Ovary (tissue), 9 donors: ENCODE results near the gene CFAP119. TPM values are rescaled to one million over a fixed set of nuclear protein-coding genes. Genes with fewer than 3 reads are reported as not detected.
A peak's percentile ranks its signal among the peaks of the same experiment; 100 is the strongest.

Experiments used
- DNase-seq, 5 donors: peaks; one replicate each; pipeline ENCODE4 v3.0.0-alpha.2; 2019 to 2020
- H3K27ac ChIP-seq, 2 donors: fragments of 200-600 bp; one replicate each; pipeline versions ENCODE4 v1.5.1 to v1.8.0; 2019 to 2022
- H3K27me3 ChIP-seq: fragments of 200-600 bp; one replicate; pipeline ENCODE4 v1.8.0; 2022
- H3K36me3 ChIP-seq: fragments of 200-600 bp; sonication (generic); one replicate; pipeline ENCODE4 v1.5.1; 2019
- H3K4me1 ChIP-seq: one replicate; pipeline ENCODE4 v1.8.1; 2013; ENCODE audit warnings: mild to moderate bottlenecking, moderate library complexity; ENCODE audit not compliant: insufficient read depth
- H3K4me3 ChIP-seq: fragments of 200-600 bp; sonication (generic); one replicate; pipeline ENCODE4 v1.5.1; 2017
- H3K9me3 ChIP-seq, 2 donors: fragments of 200-600 bp in 1 of 2; sonication (generic) in 1 of 2; one replicate each; pipeline versions ENCODE4 v1.5.1 to v1.8.1; 2013 to 2019; ENCODE audit warnings: mild to moderate bottlenecking in 1 of 2, moderate library complexity in 1 of 2
- CTCF ChIP-seq, 3 donors: fragments of 450-650 bp in 2 of 3; fragments of 200-600 bp in 1 of 3; IDR thresholded peaks; one replicate each; pipeline versions ENCODE4 v1.5.1 to v1.8.0; 2016 to 2022; ENCODE audit warnings: antibody characterized with exemption in 3 of 3, mild to moderate bottlenecking in 1 of 3
- EP300 ChIP-seq: sonication (generic); formaldehyde crosslinking; IDR thresholded peaks from one replicate; pipeline ENCODE4 v1.6.1; 2017; ENCODE audit warnings: antibody characterized with exemption
- POLR2A ChIP-seq: fragments of 450-650 bp; IDR thresholded peaks from one replicate; pipeline ENCODE4 v1.6.1; 2017; ENCODE audit warnings: antibody characterized with exemption, mild to moderate bottlenecking, moderate library complexity
- WGBS, 3 donors: extraction: QIAGEN DNeasy Blood & Tissue Kit in 1 of 3; methylation state at CpG; one replicate each; pipeline versions ENCODE4 v1.1.5 to v1.1.7; 2013 to 2017; 5-methylcytosine and 5-hydroxymethylcytosine counted together
- intact Hi-C, 4 donors: fragments of 100-400 bp; cut with DNase I; formaldehyde crosslinking; loops; one replicate each; pipeline versions ENCODE4 v1.11.0 to v1.15.1; 2022 to 2023
- polyA plus RNA-seq, 2 donors: library from polyadenylated mRNA; stranded (reverse); fragments of 200-250 nt in 1 of 2; fragments of 350-450 nt in 1 of 2; fragmentation: Illumina TruSeq in 1 of 2; extraction: RNeasy Lipid Tissue Mini Kit (QIAGEN cat#74804) in 1 of 2; gene quantifications; one replicate each; pipeline ENCODE4 v1.2.3, GENCODE V29; 2013 to 2014
- total RNA-seq, 7 donors: library from RNA; depleted of rRNA in 2 of 7; stranded (reverse); fragments of >200 nt in 2 of 7; fragmentation: NEBNext Ultra II Directional in 3 of 7; extraction: Animal tissue kit (Norgen Biotek cat#: 25700) in 3 of 7; gene quantifications; one replicate each; pipeline versions ENCODE4 v1.1.0 to v1.2.4, GENCODE V29; 2016 to 2023
- donor health status: DM: no; HTN: no; CAD: no; lungs with moderate emphysema.
- donor health status: DM: no; HTN: no; CAD: no.
- donor health status: Bipolar disorder and iron deficiency.
- donor health status: DM: yes; HTN: yes; CAD: no.
- donor health status: DM: no; HTN: no; CAD: no.
- donor health status: DM: yes; HTN: yes; CAD: no.

CFAP119 gene
- total and polyA plus RNA-seq, 9 donors: 1.2 to 27.0 (median 4.6) TPM

- intact Hi-C loops: loop anchor here in 1 of 4 donors (2.0 to 10.0 kb wide), 2 partner anchors 17 to 63 kb away; no protein-coding TSS in a partner anchor
- Histone ChIP-seq H3K36me3 (no peaks in the 10 kb centered on the region), H3K4me1 (peaks cover 7% of the 10 kb centered on the region), H3K9me3 (no peaks in the 10 kb centered on the region), H3K4me3 (peak overlapping the region; percentile 91), H3K27me3 (no peaks in the 10 kb centered on the region), H3K27ac (peak overlapping the region in 1 of 2 donors; percentile 87)
- no peak for DNase-seq
- WGBS, 3 donors: 37 to 42% (median 38%) methylated on average over 11 of the region's 11 CpGs
- TF ChIP-seq CTCF (IDR thresholded peaks at IDR 0.05): no peak
- TF ChIP-seq POLR2A: no peak
- TF ChIP-seq EP300: no peak
Observed at GRCh38 chr16:30787613-30788378, 25.9 kb upstream of the CFAP119 start.

GRCh38 chr16:30786936-30787612, 25.2 kb upstream of the CFAP119 start, which contains the start of gene ZNF629:
Gene ZNF629 (minus strand): TSS chr16:30787205. CDS start chr16:30784482, 2,723 bp downstream.
- intact Hi-C loops: loop anchor here in 1 of 4 donors (2.0 to 10.0 kb wide), 2 partner anchors 18 to 62 kb away; no protein-coding TSS in a partner anchor
- Histone ChIP-seq H3K9me3 (no peaks in the 10 kb centered on the region), H3K4me1 (peaks cover 7% of the 10 kb centered on the region), H3K27me3 (no peaks in the 10 kb centered on the region), H3K4me3 (peak within 1 kb of the TSS; percentile 91), H3K36me3 (no peaks in the 10 kb centered on the region), H3K27ac (peak within 1 kb of the TSS; percentile 65 to 87)
- peak; percentile 74 to 82 (median 78) for DNase-seq
- TF ChIP-seq CTCF (IDR thresholded peaks at IDR 0.05) (no peak), POLR2A (no peak), EP300 (no peak)
- WGBS, 3 donors: 0 to 2% (median 1%) methylated on average over 28 to 37 of the region's 37 CpGs

- no peak for TF ChIP-seq POLR2A
- no peak for TF ChIP-seq EP300
- TF ChIP-seq CTCF (IDR thresholded peaks at IDR 0.05): no peak
- H3K4me1 ChIP-seq: peaks cover 7% of the 10 kb centered on the region
- WGBS, 3 donors: 2 to 4% (median 3%) methylated on average over 34 to 57 of the region's 57 CpGs
- intact Hi-C loops: loop anchor here in 1 of 4 donors (2.0 to 10.0 kb wide), 2 partner anchors 18 to 62 kb away; no protein-coding TSS in a partner anchor
- DNase-seq: peak in 4 of 5 donors; percentile 52 to 78 (median 64)
- H3K9me3 ChIP-seq: no peaks in the 10 kb centered on the region
- H3K4me3 ChIP-seq: peak overlapping the region; percentile 91
- no peaks in the 10 kb centered on the region for H3K27me3 ChIP-seq
- H3K27ac ChIP-seq: peak overlapping the region; percentile 65 to 87
- no peaks in the 10 kb centered on the region for H3K36me3 ChIP-seq
Observed at GRCh38 chr16:30786115-30786935, 24.5 kb upstream of the CFAP119 start.
